Stimulated activated CD8-positive, alpha-beta memory T cell treated with anti-CD3 and anti-CD28 coated beads, Interleukin-4, amount 100 ng/mL, for 1 hour (primary cell): Measurements from ENCODE around the gene PRKCQ.

ENCODE experiments used
- DNase-seq, 2 donors: peaks; one replicate each; pipeline ENCODE4 v3.0.0-alpha.2; 2020; ENCODE audit warnings: low read depth in 2 of 2, low spot score in 1 of 2

Gene PRKCQ

DNA sequence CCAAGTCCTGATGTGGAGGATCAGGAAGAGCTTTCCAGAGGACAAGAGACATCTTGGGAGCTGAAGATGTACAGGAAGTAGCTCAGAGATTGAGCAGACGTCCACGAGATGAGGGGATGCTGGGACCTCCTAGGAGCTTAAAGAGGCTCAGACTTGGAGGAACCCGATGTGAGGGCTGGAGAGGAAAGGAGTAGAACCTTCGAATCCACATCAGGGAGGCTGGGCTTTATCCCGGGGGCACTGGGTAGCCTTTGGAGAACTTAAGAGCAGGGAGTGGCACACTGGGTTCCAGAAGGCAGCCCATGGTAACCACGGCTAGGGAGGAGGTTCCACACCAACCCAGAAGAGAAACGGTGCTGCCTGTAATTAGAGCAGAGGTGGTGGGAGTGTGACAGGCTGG lies 10.8 kb downstream of the PRKCQ start:
- no peak for DNase-seq

DNA sequence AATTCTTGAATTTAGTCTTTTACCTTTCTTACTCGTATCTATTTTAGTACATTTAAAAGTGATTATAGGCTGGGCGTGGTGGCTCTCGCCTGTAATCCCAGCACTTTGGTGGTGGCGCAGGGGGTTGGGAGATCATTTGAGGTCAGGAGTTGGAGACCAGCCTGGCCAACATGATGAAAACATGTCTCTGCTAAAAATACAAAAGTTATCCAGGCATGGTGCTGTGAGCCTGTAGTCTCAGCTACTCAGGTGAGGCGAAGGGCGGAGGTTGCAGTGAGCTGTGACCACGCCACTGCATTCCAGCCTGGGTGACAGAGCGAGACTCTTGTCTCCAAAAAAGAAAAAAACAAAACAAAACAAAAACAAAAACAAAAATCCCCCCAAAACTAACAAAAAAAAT lies 12.2 kb downstream of the PRKCQ start:
- no peak for DNase-seq

DNA sequence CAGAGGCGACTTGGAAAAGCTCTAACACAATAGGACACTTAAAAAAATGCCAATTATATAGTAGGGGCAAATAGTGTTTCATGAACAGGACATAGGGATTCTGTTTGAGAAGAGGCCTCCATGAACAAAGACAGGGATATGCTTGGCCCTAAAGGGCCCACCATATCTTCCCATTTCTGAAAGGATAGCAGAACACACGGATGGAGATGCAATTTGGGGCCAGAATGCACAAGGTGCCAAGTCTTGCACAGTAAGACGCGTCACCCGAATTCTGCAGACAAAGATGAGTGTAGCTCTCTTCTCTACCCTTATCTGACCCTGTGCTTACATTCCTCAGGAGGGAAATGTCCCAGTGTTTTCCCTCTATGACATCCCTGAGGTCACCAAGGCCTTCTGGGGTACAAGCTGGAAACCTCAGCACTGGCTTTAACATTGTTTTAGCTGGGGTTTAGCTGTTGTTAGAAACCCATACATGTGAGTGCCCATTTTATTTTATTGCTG lies 12.8 kb downstream of the PRKCQ start:
- DNase-seq, result no peak

DNA sequence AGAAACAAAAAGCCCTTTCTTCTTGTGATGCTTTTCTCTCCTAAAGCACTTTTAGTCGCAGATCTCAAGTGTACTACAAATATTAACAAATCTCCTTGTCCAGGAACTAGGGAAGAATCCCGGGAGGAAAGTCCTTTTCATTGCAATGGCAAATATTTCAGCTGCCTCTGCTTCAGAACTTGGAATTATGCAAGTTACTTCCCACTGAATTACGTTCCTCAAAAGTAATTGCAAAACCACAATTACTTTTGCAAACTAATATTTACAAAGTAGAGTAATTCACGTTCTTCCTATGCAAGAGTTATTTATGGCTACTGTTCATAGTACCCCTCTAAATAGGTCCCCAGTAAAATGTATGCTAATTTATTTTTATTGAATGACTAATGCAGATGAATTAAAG lies 14.5 kb downstream of the PRKCQ start:
- DNase-seq, result no peak

DNA sequence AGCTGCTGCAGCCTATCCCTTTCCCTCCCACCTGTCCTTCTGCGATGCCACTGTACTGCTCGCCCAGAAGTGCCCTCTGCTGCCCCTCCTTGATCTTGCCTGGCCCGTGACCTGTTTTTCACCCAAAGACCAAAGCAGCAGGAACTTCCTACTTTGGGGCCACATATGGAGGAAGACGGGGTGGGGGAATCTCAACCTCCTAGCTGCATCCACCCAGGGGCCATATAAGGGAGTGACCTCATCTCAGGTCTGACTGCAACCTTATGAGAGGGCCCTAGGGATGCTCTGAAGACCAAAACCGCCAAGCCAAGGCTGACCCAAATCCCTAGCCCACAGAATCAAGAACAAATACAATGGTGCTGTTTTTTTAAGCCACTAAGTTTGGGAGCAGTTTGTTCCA lies 15.7 kb downstream of the PRKCQ start:
- DNase-seq, result no peak

DNA sequence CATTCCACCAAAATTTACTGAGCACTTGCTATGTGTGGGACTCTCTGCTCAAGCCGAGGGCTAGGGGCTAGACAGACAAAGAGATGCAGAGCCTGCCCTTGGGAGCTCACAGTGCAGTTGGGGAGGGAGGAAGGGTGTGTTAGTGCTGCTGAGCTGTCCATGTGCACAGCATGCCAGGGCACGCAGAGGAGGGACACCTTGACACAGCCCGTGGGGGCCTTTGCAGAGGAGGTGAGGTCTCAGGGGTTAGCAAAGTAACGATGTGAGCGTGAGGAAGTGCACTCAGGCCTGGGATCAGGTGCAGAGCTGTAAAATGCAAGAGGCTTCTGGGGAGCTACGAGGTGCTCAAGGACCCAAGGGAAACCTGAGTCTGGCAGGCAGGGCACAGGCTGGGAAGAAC lies 16.3 kb downstream of the PRKCQ start:
- no peak for DNase-seq

DNA sequence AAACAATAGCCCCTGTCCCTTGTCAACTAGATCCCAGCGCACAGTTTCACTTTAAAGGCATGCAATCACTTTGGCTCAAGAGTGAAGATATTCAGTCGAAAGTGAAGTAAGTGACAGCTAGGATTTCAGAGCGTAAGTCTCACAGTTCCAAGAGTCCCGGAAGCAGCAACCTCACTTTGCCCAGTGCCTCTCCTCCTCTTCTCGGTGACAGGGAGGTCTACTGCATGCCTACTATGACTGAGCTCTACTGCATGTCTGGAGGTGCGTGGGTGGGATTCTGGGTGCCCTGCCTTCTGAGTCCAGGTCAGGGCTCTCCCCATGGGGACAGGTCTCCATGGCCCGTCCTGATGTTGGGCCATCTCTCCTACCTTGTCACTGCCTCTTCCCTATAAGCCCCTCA lies 17.0 kb downstream of the PRKCQ start:
- no peak for DNase-seq

DNA sequence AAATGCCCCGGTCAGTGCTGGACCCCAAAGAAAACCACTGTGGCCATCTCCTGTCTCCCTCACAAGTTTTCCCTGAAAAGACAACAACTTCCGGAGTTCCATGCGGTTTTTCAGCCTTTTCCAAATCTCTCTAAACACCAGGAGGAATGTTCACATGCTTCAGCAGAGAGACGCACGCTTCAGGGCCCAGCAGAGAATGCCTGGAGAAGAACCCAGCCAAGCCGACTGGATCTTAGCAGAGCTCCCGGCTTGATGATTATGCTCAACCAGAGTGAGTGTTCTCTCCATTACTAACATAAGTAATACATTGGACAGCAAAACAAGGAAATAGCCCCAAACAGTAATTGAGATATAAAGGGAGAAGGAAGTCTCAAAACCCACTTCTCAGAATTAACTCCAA lies 17.9 kb downstream of the PRKCQ start:
- no peak for DNase-seq

DNA sequence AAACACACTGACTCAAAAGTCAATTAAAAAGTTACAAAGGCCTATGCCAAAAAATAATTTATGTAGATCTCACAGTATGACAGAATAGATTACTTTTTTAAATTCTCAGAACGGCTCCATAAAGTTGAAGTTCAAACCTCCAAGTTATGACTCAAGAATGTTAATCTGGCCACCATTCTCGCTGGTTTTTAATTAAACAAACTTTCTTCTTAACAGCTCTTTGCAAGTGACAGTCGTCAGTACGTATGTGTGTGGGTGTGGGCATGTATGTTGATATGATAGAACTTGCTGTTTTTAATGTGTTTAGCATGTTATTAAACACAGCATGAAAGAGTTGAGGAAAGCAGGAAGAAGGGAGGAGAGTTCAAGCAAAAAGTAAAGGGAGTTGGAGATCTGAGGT lies 18.5 kb downstream of the PRKCQ start:
- no peak for DNase-seq

DNA sequence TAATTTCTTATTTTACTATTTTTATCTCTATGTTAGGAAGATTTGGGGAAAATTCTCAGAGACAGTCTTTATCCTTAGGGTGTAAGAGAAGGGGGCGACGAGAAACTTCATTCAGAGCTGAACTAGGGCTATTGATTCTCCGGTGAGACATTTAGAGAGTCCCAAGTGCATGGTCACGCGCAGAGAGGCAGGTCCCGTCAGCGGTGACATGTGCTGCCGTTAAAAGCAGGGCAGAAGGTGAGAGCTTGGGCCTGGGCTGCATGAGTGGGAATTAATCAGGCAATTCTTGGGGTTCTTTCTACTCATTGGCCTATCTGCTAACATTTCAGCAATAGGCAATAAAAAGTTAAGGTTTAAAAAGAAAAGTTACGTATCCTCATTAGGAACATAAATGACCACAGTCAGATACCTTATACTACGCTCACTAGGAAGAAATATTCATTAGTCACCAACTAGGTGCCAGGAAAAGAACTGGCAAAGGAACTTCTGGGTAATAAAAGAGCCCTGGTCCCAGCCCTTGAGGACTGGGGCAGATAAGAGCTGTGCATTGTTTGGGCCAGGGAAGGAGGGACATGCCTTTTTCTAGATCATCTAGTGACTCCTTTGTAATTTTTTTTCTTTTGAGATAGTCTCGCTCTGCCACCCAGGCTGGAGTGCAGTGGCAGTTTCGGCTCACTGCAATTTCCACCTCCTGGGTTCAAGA lies 21.2 kb downstream of the PRKCQ start:
- no peak for DNase-seq

DNA sequence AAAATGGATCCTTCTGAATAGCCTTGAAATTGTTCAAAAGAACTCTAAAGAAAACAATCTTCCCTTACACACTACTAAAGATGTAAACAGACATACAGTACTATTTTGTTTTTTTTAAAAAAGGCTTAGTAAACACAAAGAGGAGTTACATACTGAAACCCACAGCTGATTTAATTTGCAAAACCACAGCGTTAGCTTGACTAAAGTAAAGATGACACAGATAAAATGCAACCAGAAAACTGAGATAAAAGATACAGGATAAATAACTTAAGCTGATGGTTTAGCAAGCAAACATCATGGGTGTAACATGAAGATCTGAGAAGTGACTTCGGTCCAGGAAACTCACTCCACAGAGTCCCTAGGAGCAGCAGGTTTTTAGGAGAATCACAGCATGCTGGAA lies 21.8 kb downstream of the PRKCQ start:
- no peak for DNase-seq

DNA sequence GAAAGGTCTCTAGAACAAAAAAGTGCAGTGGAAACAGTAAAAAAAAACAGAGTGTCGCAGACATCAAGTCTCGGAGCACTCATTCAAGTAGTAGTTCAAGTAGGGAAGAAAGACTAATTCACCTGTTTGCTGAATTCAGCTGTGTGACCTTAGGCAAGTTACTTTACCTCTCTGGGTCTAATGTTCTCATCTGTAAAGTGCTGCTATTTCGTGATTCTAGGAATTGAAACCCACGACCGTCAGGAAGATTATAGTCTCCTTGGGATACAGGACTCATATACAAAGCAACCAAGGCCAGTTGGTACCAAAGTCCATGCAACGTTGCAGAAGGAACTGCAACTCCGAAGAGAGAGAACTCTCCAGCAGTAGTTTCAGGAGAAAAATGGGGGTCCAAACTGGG lies 26.1 kb downstream of the PRKCQ start:
- no peak for DNase-seq

DNA sequence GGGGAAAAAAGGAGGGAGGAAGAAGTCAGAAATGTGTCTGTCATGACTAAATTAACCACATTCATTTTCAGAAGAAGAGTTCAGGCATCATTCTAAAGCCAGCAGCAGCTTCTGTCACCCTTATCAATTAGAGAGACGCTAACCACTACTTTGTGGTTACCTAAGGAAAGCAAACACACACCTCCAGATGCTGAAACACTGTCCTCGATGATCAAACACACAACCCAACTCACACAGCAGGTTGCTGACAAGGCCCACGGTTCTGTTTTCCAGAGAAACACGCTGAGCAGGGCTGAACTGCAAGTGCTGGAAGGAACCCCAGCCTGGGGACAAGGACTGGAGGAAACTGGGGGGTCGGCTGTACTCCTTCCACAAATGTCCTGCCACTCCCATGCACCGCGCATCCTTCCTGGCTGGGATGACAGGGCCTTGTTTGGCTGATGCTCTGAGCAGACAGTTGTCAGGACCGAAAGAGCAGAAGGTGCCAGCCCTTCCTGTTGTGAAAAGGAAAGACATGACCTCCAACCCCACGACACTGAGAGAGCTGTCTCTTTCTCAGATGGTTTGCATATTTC lies 36.6 kb downstream of the PRKCQ start:
- DNase-seq, result peak in 1 of 2 donors; percentile 21

DNA sequence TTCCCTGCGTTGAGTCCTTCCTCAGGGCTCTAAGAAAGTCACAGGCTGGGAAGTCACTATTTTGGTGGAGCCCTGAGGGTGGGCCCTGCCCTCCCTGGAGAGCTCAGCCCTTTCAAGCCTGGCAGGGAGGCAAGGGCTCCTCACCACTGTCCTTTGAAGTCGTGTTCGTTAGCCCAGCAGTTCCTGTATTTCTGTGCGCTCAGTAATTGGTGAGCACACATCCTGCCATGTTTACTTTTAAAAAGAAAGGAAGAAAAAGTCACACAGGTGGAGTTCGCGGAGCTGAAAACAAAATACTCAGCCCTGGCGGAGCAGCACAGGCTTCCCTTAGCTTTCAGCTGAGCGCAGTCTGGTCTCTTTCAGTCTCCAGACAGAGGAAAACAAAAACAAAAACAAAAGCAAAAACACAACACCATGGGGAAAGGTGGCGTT lies 37.1 kb downstream of the PRKCQ start:
- peak in 1 of 2 donors; percentile 29 for DNase-seq

DNA sequence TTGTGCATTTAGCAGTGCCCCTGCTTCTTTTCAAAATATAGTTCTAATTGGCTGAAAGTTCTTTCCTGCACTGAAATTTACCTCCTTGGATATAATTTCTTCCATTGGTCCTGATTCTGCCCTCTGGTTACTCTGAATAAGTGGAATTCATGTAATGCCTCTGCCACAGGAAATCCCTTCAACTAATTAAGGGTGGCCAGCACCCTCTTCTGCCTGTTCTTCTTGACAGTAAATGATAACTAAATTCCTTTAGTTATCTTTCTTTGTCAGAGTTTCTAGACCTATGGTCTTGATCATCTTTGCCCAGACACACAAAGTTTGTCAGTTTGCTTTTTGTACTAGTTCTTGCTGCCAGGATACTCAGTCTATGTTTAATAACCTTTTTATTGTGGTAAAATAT lies 40.2 kb downstream of the PRKCQ start:
- DNase-seq, result no peak

DNA sequence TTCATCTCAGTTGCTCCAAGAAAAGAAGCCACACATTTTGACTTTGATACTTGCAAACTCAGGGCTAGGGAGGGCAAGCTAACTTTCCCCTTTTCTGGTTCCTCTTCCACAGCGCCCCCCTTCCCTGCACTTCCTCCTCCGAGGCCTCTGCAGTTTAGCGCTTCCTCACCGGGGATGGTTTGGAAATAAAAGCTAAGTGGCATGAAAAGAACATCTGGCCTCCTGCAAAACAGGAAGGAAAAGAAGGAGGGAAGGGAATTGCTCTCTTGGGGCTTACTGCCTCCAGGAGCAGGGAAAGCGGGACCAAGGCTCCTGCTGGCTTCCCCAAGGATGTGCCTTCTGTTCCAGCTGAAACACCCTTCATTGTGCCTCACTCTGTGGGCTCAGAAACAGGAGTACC lies 42.3 kb downstream of the PRKCQ start:
- no peak for DNase-seq

DNA sequence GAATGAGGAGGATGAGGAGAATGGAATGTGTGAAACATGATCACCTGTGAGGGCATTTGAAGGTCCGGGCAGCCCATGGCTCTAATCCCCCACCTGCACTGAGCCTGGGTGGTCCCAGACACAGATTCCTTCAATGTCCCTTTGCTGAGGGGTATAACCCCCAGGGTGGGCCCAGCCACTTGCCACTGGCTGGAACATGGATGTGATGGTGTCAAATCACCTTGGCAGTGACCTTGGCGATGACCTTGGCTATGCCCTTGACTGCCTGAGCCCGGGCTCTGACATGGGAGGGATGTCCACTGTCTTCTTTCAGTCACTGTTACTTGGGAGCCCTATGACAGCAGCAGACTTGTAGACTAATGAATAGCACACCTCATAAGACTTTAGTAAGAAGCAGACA lies 44.0 kb downstream of the PRKCQ start:
- DNase-seq, result no peak

DNA sequence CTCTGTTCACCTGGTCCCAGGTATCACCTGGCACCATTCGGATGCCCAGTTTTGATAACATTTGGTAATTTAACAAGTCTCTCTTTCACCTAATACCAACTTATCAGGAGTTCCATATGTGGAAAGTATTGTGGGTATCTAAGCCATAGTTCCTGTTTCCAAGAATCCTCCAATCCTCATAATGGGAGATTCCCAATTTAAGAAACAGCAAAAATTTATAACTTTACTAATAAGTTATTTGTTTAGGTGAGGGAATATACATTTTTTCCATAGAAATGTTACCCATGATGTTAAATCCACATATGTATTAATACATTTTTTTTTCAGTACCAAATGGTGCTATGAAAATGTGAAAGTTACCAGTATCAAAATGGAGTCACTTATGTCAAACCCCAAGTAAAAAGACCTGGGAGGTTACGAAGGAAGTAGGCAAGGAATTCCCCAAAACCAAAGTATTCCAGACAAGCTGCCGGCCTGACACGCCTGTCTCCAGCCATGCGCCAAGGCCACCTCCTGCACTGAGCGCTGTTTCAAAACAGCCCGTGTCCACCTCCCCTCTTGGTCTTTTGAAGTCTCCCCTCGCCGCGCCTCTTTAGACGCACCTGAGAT lies 44.8 kb downstream of the PRKCQ start:
- no peak for DNase-seq

DNA sequence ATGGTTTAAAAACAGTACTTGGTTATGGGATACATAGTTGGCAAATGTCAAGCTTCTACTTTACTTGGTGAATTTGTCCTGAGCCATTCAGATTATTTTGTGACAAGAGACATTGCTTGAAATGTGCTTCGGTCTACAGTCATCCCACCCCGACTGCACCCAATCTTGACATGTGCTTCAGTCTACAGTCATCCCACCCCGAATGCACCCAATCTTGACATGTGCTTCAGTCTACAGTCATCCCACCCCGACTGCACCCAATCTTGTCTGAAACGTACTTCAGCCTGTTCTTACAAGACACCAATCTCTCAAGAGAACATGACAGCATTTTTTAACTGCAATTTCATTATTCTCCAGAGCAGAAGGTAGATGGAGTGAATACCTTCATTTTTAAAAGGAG lies 47.8 kb downstream of the PRKCQ start:
- no peak for DNase-seq

DNA sequence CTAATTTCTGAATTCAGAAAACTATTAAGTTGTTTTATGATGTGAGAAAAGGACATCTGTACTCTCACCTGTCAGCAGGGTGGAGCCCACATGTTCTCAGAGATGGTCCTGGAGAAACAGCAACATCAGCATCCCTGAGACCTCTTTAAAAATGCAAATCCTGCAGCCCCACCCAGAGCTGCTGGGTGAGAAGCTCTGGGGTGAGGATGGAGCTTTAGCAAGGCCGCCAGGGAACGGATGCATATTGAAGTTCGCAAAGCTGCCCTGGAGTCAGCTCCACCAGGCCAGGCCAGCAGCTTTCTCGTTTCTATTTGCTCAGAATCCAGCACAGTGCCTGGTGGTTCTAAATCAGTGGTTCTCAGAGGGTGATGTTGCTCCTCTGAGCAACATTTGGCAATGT lies 49.1 kb downstream of the PRKCQ start:
- DNase-seq, result no peak

DNA sequence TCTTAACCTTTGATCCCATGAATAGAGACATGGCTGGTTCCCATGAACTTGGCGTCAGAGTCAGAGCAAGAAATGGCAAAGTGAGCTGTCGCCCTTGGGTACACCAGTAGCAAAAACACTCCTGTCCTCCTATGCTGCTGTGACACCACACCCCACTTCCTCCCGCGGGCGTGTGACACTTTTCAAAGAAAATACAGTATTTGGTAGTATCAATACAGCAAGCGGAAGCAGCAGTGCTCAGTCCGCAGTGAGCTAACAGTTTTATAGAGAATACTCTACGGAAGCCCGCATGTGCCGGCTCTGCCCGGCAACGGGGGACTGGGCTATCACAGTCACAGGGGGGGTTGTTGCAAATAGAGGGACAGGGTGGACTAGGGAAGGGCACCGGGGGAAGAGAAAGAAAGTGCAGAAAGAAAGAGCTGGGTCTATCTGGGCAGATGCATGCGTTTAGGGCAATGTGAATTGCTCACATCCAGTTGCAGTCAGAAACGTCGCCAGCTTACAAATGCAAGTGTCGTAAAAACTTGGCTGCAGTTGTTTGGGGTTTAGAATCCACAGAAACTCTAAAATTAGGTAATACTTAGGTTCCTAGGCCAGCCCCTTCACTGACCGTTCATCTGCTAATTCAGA lies 49.8 kb downstream of the PRKCQ start:
- DNase-seq, result peak; percentile 38 to 47
